OCI-LY3 (cell line): ENCODE measurements around the gene TBX18.

ENCODE experiments used
- H2AFZ ChIP-seq: fragments of 200-600, 300-600 bp; shearing (Covaris generic); 2 replicates; pipeline ENCODE4 v1.6.0; 2014; ENCODE audit warnings: antibody characterized with exemption, low read depth, low read length
- H3K27ac ChIP-seq: fragments of 200-600, 300-600 bp; sonication (generic); 2 replicates; pipeline ENCODE4 v1.5.1; 2014; ENCODE audit warnings: mild to moderate bottlenecking, low read length, moderate library complexity, mixed read lengths
- H3K27me3 ChIP-seq: fragments of 200-600, 300-600 bp; sonication (generic); 2 replicates; pipeline ENCODE4 v1.6.1; 2014; ENCODE audit warnings: low read depth, low read length, mixed read lengths
- H3K36me3 ChIP-seq: fragments of 200-600, 300-600 bp; sonication (generic); replicated peaks from 2 replicates; pipeline ENCODE3; 2014; ENCODE audit warnings: low read depth, low read length, mixed read lengths
- H3K4me1 ChIP-seq: fragments of 300-600, 200-600 bp; sonication (generic); 2 replicates; pipeline ENCODE4 v1.6.1; 2014; ENCODE audit warnings: low read length, mixed read lengths
- H3K4me2 ChIP-seq: fragments of 200-600, 300-600 bp; sonication (generic); 2 replicates; pipeline ENCODE4 v1.6.1; 2014; ENCODE audit warnings: low read length, mixed read lengths
- H3K4me3 ChIP-seq: fragments of 300-600, 200-600 bp; sonication (generic); 2 replicates; pipeline ENCODE4 v1.5.1; 2014; ENCODE audit warnings: antibody characterized with exemption, mild to moderate bottlenecking, low read length, moderate library complexity
- H3K79me2 ChIP-seq: fragments of 300-600, 200-600 bp; shearing (Covaris generic); 2 replicates; pipeline ENCODE4 v1.6.1; 2014; ENCODE audit warnings: mild to moderate bottlenecking, low read length, mixed read lengths
- H3K9ac ChIP-seq: fragments of 300-600, 200-600 bp; shearing (Covaris generic); 2 replicates; pipeline ENCODE4 v1.6.0; 2014; ENCODE audit warnings: mild to moderate bottlenecking, low read length, moderate library complexity
- H3K9me3 ChIP-seq: fragments of 200-600, 300-600 bp; shearing (Covaris generic); 2 replicates; pipeline ENCODE4 v1.6.1; 2014; ENCODE audit warnings: low read length, mixed read lengths; ENCODE audit not compliant: insufficient read depth
- H4K20me1 ChIP-seq: fragments of 200-600, 300-600 bp; sonication (generic); 2 replicates; pipeline ENCODE4 v1.6.1; 2016; ENCODE audit warnings: low read length, mixed read lengths; ENCODE audit not compliant: insufficient read depth
- CTCF ChIP-seq: fragments of 200-600, 300-600 bp; sonication (generic); IDR thresholded peaks from 2 replicates; pipeline ENCODE4 v1.5.1; 2014; ENCODE audit warnings: antibody characterized with exemption, low read length, low read depth
- EZH2phosphoT487 ChIP-seq: fragments of 200-600 bp; shearing (Covaris generic); IDR thresholded peaks from 2 replicates; pipeline ENCODE4 v1.6.1; 2018; ENCODE audit warnings: antibody characterized with exemption, mixed run types, low read depth

TBX18 gene

GRCh38 chr6:84645563-84646266, 118.7 kb downstream of the TBX18 start:
- no peak overlapping the region for H3K27ac ChIP-seq
- no peaks in the 10 kb centered on the region for H3K27me3 ChIP-seq
- no peaks in the 10 kb centered on the region for H3K9me3 ChIP-seq
- no peaks in the 10 kb centered on the region for H3K79me2 ChIP-seq
- no peak overlapping the region for H2AFZ ChIP-seq
- no peaks in the 10 kb centered on the region for H3K36me3 ChIP-seq
- no peaks in the 10 kb centered on the region for H3K4me1 ChIP-seq
- H3K4me2 ChIP-seq, result no peak overlapping the region
- H3K4me3 ChIP-seq, result no peak overlapping the region
- H4K20me1 ChIP-seq, result no peaks in the 10 kb centered on the region
- H3K9ac ChIP-seq, result no peak overlapping the region
- no peak for TF ChIP-seq CTCF
- no peak for TF ChIP-seq EZH2phosphoT487

DNA sequence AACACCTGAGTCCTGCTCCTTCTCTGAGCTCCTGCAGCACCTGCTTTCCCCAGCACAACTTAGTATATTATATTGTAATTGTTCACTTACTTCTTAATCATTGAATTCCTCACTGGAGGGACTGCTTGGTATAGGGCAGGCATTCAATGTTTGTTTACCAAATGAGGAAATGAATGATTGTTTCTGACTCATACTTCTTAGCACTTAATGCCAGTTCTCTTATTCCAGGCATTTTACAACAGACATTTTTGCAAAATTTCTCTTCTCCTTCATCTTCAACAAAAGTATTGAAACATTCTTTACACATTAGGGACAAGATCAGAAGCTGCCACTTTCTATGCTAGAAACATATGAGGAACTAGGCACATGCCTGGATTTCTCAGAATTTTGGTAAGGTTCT, 119.4 kb downstream of the TBX18 start:
- Histone ChIP-seq H3K4me1 (no peaks in the 10 kb centered on the region), H3K79me2 (no peaks in the 10 kb centered on the region), H3K9me3 (no peaks in the 10 kb centered on the region), H3K4me2 (no peak overlapping the region), H2AFZ (no peak overlapping the region), H3K27ac (no peak overlapping the region), H3K9ac (no peak overlapping the region), H3K4me3 (no peak overlapping the region), H4K20me1 (no peaks in the 10 kb centered on the region), H3K36me3 (no peaks in the 10 kb centered on the region), H3K27me3 (no peaks in the 10 kb centered on the region)
- TF ChIP-seq CTCF, result no peak

DNA sequence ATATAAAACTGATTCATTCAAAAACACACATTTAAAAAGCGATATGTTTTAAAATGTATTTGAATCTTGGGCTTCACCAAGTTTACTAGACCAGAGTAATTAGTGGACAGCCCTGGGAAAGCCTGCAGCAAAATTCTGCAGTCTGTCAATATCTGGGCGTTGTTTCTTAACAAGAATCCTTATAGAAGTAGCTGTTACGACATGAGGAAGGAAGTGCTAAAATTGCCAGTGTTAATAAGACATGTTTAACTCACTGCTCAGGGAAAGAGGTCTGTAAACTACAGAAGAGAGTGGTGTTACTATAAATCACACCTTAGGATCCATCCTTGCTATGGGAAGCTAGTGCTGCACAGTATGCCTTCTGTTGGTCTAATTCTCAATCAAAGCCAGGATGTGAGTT, 120.6 kb downstream of the TBX18 start:
- Histone ChIP-seq H3K27ac (no peak overlapping the region), H3K4me2 (no peak overlapping the region), H3K9me3 (no peaks in the 10 kb centered on the region), H3K4me1 (no peaks in the 10 kb centered on the region), H3K4me3 (no peak overlapping the region), H3K36me3 (no peaks in the 10 kb centered on the region), H4K20me1 (no peaks in the 10 kb centered on the region), H2AFZ (no peak overlapping the region), H3K9ac (no peak overlapping the region), H3K79me2 (no peaks in the 10 kb centered on the region), H3K27me3 (no peaks in the 10 kb centered on the region)
- TF ChIP-seq CTCF, result no peak
- TF ChIP-seq EZH2phosphoT487, result no peak

GRCh38 chr6:84641076-84641475, 123.3 kb downstream of the TBX18 start:
- H3K9me3 ChIP-seq, result no peaks in the 10 kb centered on the region
- no peak overlapping the region for H3K9ac ChIP-seq
- no peak overlapping the region for H2AFZ ChIP-seq
- no peaks in the 10 kb centered on the region for H3K27me3 ChIP-seq
- no peaks in the 10 kb centered on the region for H3K4me1 ChIP-seq
- no peak overlapping the region for H3K27ac ChIP-seq
- H3K36me3 ChIP-seq, result no peaks in the 10 kb centered on the region
- no peak for TF ChIP-seq CTCF
- no peak for TF ChIP-seq EZH2phosphoT487
- H3K4me2 ChIP-seq, result no peak overlapping the region
- no peak overlapping the region for H3K4me3 ChIP-seq
- H3K79me2 ChIP-seq, result no peaks in the 10 kb centered on the region
- H4K20me1 ChIP-seq, result no peaks in the 10 kb centered on the region
